Natural killer cell (primary cell): Measurements from ENCODE around the gene ATP11A. TPM values are rescaled to one million over a fixed set of nuclear protein-coding genes. Genes with fewer than 3 reads are reported as not detected.
A peak's percentile ranks its signal among the peaks of the same experiment; 100 is the strongest.

Experiments
- ATAC-seq, 3 donors: fragments of 150-1000 bp in 2 of 3; fragments of 200-7000 bp in 1 of 3; cut with Tn5 transposase; 1 replicate in 1 of 3; 2 replicates in 2 of 3; pipeline ENCODE4 v1.10.0; 2021; ENCODE audit warnings: mild to moderate bottlenecking in 2 of 3, moderate library complexity in 2 of 3
- DNase-seq, 2 donors: peaks; one replicate each; pipeline versions ENCODE4 v3.0.0 to v3.0.0-alpha.2; 2013 to 2021; ENCODE audit warnings: mixed read lengths in 1 of 2
- H3K27ac ChIP-seq: one replicate; pipeline ENCODE4 v1.5.1; 2013; ENCODE audit warnings: mild to moderate bottlenecking, low read length
- H3K27me3 ChIP-seq: one replicate; pipeline ENCODE4 v1.6.1; 2013; ENCODE audit warnings: low read length; ENCODE audit not compliant: control insufficient read depth, insufficient read depth
- H3K36me3 ChIP-seq: one replicate; pipeline ENCODE4 v1.6.1; 2013; ENCODE audit warnings: low read length; ENCODE audit not compliant: control insufficient read depth, insufficient read depth
- H3K4me1 ChIP-seq: one replicate; pipeline ENCODE4 v1.6.1; 2013; ENCODE audit warnings: low read length; ENCODE audit not compliant: control insufficient read depth, insufficient read depth
- H3K4me3 ChIP-seq: one replicate; pipeline ENCODE4 v1.5.1; 2013; ENCODE audit warnings: low read length
- H3K9me3 ChIP-seq: one replicate; pipeline ENCODE4 v1.6.1; 2013; ENCODE audit warnings: low read length; ENCODE audit not compliant: control insufficient read depth, insufficient read depth
- H3K27ac Mint-ChIP-seq, 2 donors: one replicate each; pipeline ENCODE4 v1.8.0; 2022; ENCODE audit warnings: mild to moderate bottlenecking in 2 of 2, mixed read lengths in 2 of 2, moderate library complexity in 1 of 2
- H3K27me3 Mint-ChIP-seq, 2 donors: one replicate each; pipeline ENCODE4 v1.8.0; 2022; ENCODE audit warnings: low read depth in 2 of 2, mixed read lengths in 2 of 2
- H3K36me3 Mint-ChIP-seq: one replicate; pipeline ENCODE4 v1.8.0; 2022; ENCODE audit warnings: mixed read lengths
- H3K4me1 Mint-ChIP-seq, 2 donors: one replicate each; pipeline ENCODE4 v1.8.0; 2022; ENCODE audit warnings: mixed read lengths in 2 of 2
- H3K4me3 Mint-ChIP-seq: one replicate; pipeline ENCODE4 v1.8.0; 2022; ENCODE audit warnings: mild to moderate bottlenecking, moderate library complexity, mixed read lengths
- H3K9me3 Mint-ChIP-seq, 2 donors: one replicate each; pipeline ENCODE4 v1.8.0; 2022; ENCODE audit warnings: mixed read lengths in 2 of 2
- WGBS: methylation state at CpG from one replicate; pipeline ENCODE4 v1.1.7; 2013; ENCODE audit warnings: missing lambda C conversion rate; ENCODE audit not compliant: insufficient coverage; 5-methylcytosine and 5-hydroxymethylcytosine counted together
- intact Hi-C: fragments of 100-400 bp; cut with micrococcal nuclease; formaldehyde crosslinking; loops from one replicate; pipeline ENCODE4 v1.14.2; 2022
- total RNA-seq, 4 donors: library from RNA; stranded (reverse); fragments of 120-200 nt in 1 of 4; gene quantifications; one replicate each; pipeline versions ENCODE4 v1.2.3 to v1.2.4, GENCODE V29; 2013 to 2022
- TF ChIP-seq, protein P1 (sequence below): fragments of 200-600 bp; IDR thresholded peaks from one replicate; pipeline ENCODE4 v1.8.0; 2022; ENCODE audit warnings: antibody characterized with exemption

Gene ATP11A
- total RNA-seq, 3 donors from 2014 or later (not counting 1 experiment from before 2014, with no cell fraction given): 47.1 to 68.6 (median 50.7) TPM

- H3K27ac Mint-ChIP-seq: no peak overlapping the region
Measured at GRCh38 chr13:112742583-112742982, 52.7 kb downstream of the ATP11A start.

DNA sequence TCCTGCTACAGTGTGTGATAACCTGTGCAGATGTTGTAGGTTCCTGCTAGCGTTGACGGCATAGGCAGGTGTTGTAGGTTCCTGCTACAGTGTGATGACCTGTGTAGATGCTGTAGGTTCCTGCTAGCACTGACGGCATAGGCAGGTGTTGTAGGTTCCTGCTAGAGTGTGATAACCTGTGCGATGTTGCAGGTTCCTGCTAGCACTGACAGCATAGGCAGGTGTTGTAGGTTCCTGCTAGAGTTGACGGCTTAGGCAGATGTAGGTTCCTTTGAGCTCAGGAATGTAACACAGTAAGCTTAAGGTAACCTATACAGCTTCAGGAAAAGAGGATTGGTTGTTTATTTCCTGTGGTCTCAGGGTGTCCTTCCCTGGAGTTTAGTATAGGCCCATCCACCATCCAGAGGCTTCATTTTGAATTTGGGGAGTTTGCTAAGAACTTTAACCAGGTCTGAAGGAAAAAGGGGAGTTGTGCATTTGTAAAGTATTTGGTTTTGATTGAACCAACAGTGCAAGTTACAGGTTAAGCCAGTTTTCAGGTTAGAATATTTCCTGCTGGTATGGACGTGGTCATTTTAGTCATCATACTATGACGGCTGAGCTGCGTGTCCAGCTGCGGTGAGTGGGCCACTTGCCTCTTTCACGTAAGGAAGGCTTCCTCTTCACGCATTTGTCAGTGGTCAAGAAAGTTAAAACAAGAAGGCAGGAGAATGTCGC lies 53.8 kb downstream of the ATP11A start:
- TF ChIP-seq, protein P1, sequence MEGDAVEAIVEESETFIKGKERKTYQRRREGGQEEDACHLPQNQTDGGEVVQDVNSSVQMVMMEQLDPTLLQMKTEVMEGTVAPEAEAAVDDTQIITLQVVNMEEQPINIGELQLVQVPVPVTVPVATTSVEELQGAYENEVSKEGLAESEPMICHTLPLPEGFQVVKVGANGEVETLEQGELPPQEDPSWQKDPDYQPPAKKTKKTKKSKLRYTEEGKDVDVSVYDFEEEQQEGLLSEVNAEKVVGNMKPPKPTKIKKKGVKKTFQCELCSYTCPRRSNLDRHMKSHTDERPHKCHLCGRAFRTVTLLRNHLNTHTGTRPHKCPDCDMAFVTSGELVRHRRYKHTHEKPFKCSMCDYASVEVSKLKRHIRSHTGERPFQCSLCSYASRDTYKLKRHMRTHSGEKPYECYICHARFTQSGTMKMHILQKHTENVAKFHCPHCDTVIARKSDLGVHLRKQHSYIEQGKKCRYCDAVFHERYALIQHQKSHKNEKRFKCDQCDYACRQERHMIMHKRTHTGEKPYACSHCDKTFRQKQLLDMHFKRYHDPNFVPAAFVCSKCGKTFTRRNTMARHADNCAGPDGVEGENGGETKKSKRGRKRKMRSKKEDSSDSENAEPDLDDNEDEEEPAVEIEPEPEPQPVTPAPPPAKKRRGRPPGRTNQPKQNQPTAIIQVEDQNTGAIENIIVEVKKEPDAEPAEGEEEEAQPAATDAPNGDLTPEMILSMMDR: no peak
- no peaks in the 10 kb centered on the region for H3K27me3 ChIP-seq
- ATAC-seq (no peak), DNase-seq (no peak)
- no peaks in the 10 kb centered on the region for H3K9me3 ChIP-seq
- H3K36me3 ChIP-seq: no peaks in the 10 kb centered on the region
- WGBS: 83% methylated on average over 12 of the region's 12 CpGs
- Mint-ChIP-seq H3K27me3 (no peaks in the 10 kb centered on the region), H3K36me3 (no peaks in the 10 kb centered on the region), H3K27ac (no peak overlapping the region), H3K9me3 (no peaks in the 10 kb centered on the region), H3K4me3 (no peak overlapping the region), H3K4me1 (peaks cover 26 to 42% of the 10 kb centered on the region in 2 donors)
- no peak overlapping the region for H3K27ac ChIP-seq
- H3K4me1 ChIP-seq: no peaks in the 10 kb centered on the region
- intact Hi-C loops: no loop called here
- no peak overlapping the region for H3K4me3 ChIP-seq

More at GRCh38 chr13:112742583-112742982, 52.7 kb downstream of the ATP11A start:
- H3K9me3 ChIP-seq: no peaks in the 10 kb centered on the region
- ATAC-seq: no peak
- Mint-ChIP-seq H3K27me3 (no peaks in the 10 kb centered on the region), H3K36me3 (no peaks in the 10 kb centered on the region), H3K4me1 (peaks cover 26 to 42% of the 10 kb centered on the region in 2 donors), H3K4me3 (no peak overlapping the region), H3K9me3 (no peaks in the 10 kb centered on the region)
- TF ChIP-seq, protein P1: no peak
- 96% methylated on average over 14 of the region's 14 CpGs for WGBS
- DNase-seq: no peak
- H3K4me3 ChIP-seq: no peak overlapping the region
- intact Hi-C loops: no loop called here
- H3K27me3 ChIP-seq: no peaks in the 10 kb centered on the region
- H3K27ac ChIP-seq: no peak overlapping the region
- H3K36me3 ChIP-seq: no peaks in the 10 kb centered on the region
- H3K4me1 ChIP-seq: no peaks in the 10 kb centered on the region

GRCh38 chr13:112744168-112745021 lies 54.6 kb downstream of the ATP11A start:
- Histone ChIP-seq H3K36me3 (no peaks in the 10 kb centered on the region), H3K9me3 (no peaks in the 10 kb centered on the region), H3K27ac (no peak overlapping the region), H3K4me1 (no peaks in the 10 kb centered on the region), H3K27me3 (no peaks in the 10 kb centered on the region), H3K4me3 (no peak overlapping the region)
- H3K36me3 Mint-ChIP-seq: no peaks in the 10 kb centered on the region
- no peak overlapping the region for H3K4me3 Mint-ChIP-seq
- WGBS: 90% methylated on average over 22 of the region's 22 CpGs
- no peaks in the 10 kb centered on the region for H3K27me3 Mint-ChIP-seq
- DNase-seq (no peak), ATAC-seq (peak in 1 of 3 donors; percentile 8)
- H3K27ac Mint-ChIP-seq: no peak overlapping the region
- TF ChIP-seq, protein P1: no peak
- intact Hi-C loops: no loop called here
- no peaks in the 10 kb centered on the region for H3K9me3 Mint-ChIP-seq
- peaks cover 25 to 41% of the 10 kb centered on the region in 2 donors for H3K4me1 Mint-ChIP-seq
